Fibroblast of lung (primary cell): ENCODE measurements around the gene TGFBR3L. TPM values are rescaled to one million over a fixed set of nuclear protein-coding genes. Genes with fewer than 3 reads are reported as not detected.

Experiments
- DNase-seq, 2 donors: peaks; one replicate each; pipeline versions ENCODE4 v3.0.0 to v3.0.0-alpha.2; 2010; ENCODE audit warnings: low read depth in 2 of 2
- H2AFZ ChIP-seq: 2 replicates; pipeline ENCODE4 v1.5.1; 2012; ENCODE audit warnings: low read length, control low read depth, inconsistent platforms
- H3K27ac ChIP-seq: 2 replicates; pipeline ENCODE4 v1.5.1; 2011; ENCODE audit warnings: low read length, control low read depth; ENCODE audit not compliant: insufficient read depth
- H3K27me3 ChIP-seq: 2 replicates; pipeline ENCODE4 v1.5.1; 2011; ENCODE audit warnings: mild to moderate bottlenecking, low read length; ENCODE audit not compliant: control insufficient read depth, insufficient read depth
- H3K36me3 ChIP-seq: 2 replicates; pipeline ENCODE4 v1.5.1; 2011; ENCODE audit warnings: low read length; ENCODE audit not compliant: control insufficient read depth, insufficient read depth
- H3K4me1 ChIP-seq: 2 replicates; pipeline ENCODE4 v1.5.1; 2011; ENCODE audit warnings: low read length; ENCODE audit not compliant: control insufficient read depth, insufficient read depth; ENCODE audit errors: extremely low read depth
- H3K4me2 ChIP-seq: 2 replicates; pipeline ENCODE4 v1.5.1; 2011; ENCODE audit warnings: low read length, control low read depth; ENCODE audit not compliant: insufficient read depth; ENCODE audit errors: extremely low read depth
- H3K4me3 ChIP-seq, 4 experiments: fragments of 200-600 bp in 1 of 4; sonication (generic) in 1 of 4; replicated peaks in 1 of 4; 2 replicates each; pipeline ENCODE4 v1.5.1; 2011 to 2016; ENCODE audit warnings: low read length in 4 of 4, low read depth in 3 of 4, mild to moderate bottlenecking in 3 of 4, control low read depth in 2 of 4, inconsistent platforms in 1 of 4, mixed read lengths in 1 of 4; ENCODE audit not compliant: insufficient read depth in 1 of 4; ENCODE audit errors: control extremely low read depth in 1 of 4
- H3K79me2 ChIP-seq: 2 replicates; pipeline ENCODE4 v1.5.1; 2012; ENCODE audit warnings: mild to moderate bottlenecking, low read length, inconsistent platforms; ENCODE audit not compliant: control insufficient read depth, insufficient read depth
- H3K9ac ChIP-seq: 2 replicates; pipeline ENCODE4 v1.5.1; 2011; ENCODE audit warnings: mild to moderate bottlenecking, low read length, control low read depth; ENCODE audit not compliant: insufficient read depth
- H3K9me3 ChIP-seq: 2 replicates; pipeline ENCODE4 v1.5.1; 2012; ENCODE audit warnings: low read depth, low read length; ENCODE audit not compliant: control insufficient read depth, insufficient read depth
- H4K20me1 ChIP-seq: 2 replicates; pipeline ENCODE4 v1.5.1; 2011; ENCODE audit warnings: low read length; ENCODE audit not compliant: control insufficient read depth, insufficient read depth; ENCODE audit errors: extremely low read depth
- EZH2 ChIP-seq: IDR thresholded peaks from 2 replicates; pipeline ENCODE4 v1.5.1; 2012; ENCODE audit warnings: low read length, control low read depth, mild to moderate bottlenecking; ENCODE audit errors: missing control alignments
- polyA plus RNA-seq, 2 donors: library from polyadenylated mRNA; depleted of rRNA in 1 of 2; stranded (reverse) in 1 of 2; unstranded in 1 of 2; fragments of >200 nt; gene quantifications; 2 replicates each; pipeline ENCODE4 v1.2.1, GENCODE V29; 2011 to 2012; ENCODE audit warnings: missing spikeins in 1 of 2
- total RNA-seq: library from RNA; depleted of rRNA; stranded (reverse); fragments of >200 nt; gene quantifications from 2 replicates; pipeline ENCODE4 v1.2.1, GENCODE V29; 2014
- TF ChIP-seq, protein P1 (sequence below), 2 donors: IDR thresholded peaks in 1 of 2; conservative IDR thresholded peaks in 1 of 2; 1 replicate in 1 of 2; 2 replicates in 1 of 2; pipeline ENCODE4 v1.5.1; 2011 to 2012; ENCODE audit warnings: low read length in 2 of 2, control low read depth in 1 of 2, inconsistent platforms in 1 of 2, low read depth in 1 of 2, mild to moderate bottlenecking in 1 of 2

Gene TGFBR3L
- total and polyA plus RNA-seq, 2 donors (not counting 1 experiment from before 2014, with no cell fraction given) = 1.3 TPM; not detected in 1

DNA sequence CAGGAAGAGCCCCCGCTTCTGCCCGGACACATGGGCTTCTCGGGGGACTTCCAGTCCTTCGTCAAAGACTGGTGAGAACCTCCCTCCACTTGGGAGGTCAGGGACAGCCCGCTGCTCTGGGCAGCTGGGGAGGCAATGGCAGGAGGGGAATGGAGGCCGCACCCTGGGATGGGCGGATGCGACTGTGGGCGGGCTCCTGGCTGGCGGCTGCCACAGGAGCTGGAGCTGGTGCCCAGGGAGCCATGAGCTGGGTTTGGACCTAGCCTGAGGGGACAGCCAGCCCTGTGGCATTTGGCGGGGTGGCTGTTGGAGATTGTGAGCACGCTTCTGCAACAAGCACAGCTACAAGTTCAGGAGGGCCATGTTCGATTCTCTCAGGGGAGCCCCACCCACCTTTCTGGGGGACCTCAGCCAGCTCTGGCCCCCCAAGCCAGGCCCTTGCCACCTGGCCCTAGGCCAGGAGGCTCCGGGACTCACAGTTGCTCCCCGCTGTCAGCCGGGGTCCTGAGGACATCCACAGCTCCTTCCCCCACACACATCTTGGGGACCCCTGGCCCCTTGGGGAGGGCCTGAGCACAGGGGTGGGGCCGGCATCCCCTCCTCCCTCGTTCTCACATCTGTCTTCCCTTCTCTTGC, 3.0 kb upstream of the TGFBR3L start:
- TF ChIP-seq, protein P1, sequence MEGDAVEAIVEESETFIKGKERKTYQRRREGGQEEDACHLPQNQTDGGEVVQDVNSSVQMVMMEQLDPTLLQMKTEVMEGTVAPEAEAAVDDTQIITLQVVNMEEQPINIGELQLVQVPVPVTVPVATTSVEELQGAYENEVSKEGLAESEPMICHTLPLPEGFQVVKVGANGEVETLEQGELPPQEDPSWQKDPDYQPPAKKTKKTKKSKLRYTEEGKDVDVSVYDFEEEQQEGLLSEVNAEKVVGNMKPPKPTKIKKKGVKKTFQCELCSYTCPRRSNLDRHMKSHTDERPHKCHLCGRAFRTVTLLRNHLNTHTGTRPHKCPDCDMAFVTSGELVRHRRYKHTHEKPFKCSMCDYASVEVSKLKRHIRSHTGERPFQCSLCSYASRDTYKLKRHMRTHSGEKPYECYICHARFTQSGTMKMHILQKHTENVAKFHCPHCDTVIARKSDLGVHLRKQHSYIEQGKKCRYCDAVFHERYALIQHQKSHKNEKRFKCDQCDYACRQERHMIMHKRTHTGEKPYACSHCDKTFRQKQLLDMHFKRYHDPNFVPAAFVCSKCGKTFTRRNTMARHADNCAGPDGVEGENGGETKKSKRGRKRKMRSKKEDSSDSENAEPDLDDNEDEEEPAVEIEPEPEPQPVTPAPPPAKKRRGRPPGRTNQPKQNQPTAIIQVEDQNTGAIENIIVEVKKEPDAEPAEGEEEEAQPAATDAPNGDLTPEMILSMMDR (conservative IDR thresholded peaks at IDR 0.05 in 1 of 2, IDR thresholded peaks at IDR 0.05 in 1 of 2; ENCODE audit: low read depth in 1 of 2, low read length in 2 of 2) = no peak
- TF ChIP-seq EZH2 = no peak
- H3K9me3 ChIP-seq = no peaks in the 10 kb centered on the region
- peaks cover 22% of the 10 kb centered on the region for H3K36me3 ChIP-seq
- H2AFZ ChIP-seq = no peak overlapping the region
- H4K20me1 ChIP-seq = no peaks in the 10 kb centered on the region
- no peak overlapping the region for H3K4me3 ChIP-seq
- H3K27me3 ChIP-seq = peaks cover 8% of the 10 kb centered on the region
- peaks cover 6% of the 10 kb centered on the region for H3K79me2 ChIP-seq
- H3K4me1 ChIP-seq = peaks cover 4% of the 10 kb centered on the region
- no peak for DNase-seq
- no peak overlapping the region for H3K27ac ChIP-seq
- H3K9ac ChIP-seq = no peak overlapping the region
- no peak overlapping the region for H3K4me2 ChIP-seq

DNA sequence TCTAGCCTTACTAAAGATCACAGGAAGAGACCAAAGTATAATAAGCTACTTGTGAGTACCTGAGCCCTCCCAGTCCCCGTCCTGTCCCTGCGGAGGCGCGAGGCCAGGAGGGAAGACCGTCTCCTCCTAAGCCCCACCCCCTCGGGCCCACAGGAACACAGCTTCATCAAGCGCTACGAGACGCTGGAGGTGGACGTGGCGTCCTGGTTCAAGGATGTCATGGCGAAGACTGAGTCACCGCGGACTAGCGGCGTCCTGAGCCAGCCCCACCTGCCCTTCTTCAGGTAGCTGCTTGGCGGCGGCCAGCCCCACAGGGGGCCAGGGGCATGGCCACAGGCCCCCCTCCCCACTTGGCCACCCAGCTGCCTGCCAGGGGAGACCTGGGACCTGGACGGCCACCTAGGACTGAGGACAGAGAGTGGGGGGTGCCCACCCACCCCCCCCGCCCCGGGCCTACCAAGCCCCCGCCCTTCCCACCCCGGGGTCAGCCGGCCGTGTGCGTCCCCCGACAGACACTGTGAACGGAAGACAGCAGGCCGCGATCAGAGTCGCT, 2.4 kb upstream of the TGFBR3L start:
- no peaks in the 10 kb centered on the region for H4K20me1 ChIP-seq
- H3K4me1 ChIP-seq = peaks cover 6% of the 10 kb centered on the region
- H3K9ac ChIP-seq = no peak overlapping the region
- peaks cover 20% of the 10 kb centered on the region for H3K36me3 ChIP-seq
- H3K4me2 ChIP-seq = no peak overlapping the region
- no peak for DNase-seq
- no peak overlapping the region for H3K4me3 ChIP-seq
- H3K27ac ChIP-seq = no peak overlapping the region
- peaks cover 4% of the 10 kb centered on the region for H3K79me2 ChIP-seq
- peaks cover 8% of the 10 kb centered on the region for H3K27me3 ChIP-seq
- TF ChIP-seq, protein P1 (conservative IDR thresholded peaks at IDR 0.05 in 1 of 2, IDR thresholded peaks at IDR 0.05 in 1 of 2; ENCODE audit: low read depth in 1 of 2, low read length in 2 of 2) = no peak
- no peak overlapping the region for H2AFZ ChIP-seq
- no peaks in the 10 kb centered on the region for H3K9me3 ChIP-seq

DNA sequence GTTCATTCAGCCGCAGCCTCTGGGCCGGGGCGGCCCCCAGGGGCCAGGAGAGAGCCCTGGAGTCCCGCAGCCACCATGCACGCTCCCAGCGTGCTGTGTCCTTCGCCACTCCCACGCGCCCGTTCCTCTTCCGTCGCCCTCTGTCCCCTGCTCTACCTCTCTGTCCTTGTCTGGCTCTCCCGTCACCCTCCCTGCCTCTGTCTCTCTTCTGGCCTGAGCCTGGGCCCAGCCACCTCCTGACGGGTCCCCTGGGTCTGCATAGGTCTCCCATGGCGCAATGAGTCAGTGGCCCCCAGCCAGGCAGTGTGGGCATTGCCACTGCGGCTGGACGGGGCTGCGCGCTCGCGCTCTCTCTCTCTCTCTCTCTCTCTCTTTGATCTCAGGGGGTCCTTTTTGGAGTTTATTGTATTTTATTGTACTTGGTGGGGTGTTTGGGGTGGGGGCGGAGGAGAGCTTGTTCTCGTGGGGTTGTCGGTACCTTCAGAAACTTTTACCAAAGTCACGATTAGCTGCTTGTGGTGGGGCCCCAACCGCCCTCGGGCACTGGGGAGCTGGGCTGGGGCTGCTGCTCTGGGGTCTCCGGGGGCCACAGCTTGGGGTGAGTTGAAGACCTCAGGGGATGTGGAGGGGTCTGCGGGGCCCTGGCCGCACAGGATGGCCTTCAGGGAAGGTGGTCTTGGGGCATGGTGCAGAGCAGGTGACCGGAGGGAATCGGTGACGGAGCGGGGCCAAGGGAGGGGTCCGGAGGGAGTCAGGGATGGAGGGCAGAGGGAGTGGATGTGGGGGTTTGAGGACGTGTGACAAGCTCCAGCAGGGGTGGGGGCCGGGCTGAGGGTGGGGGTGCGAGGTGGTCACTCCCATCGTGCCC, 1.7 kb upstream of the TGFBR3L start:
- Histone ChIP-seq H3K4me2 (no peak overlapping the region), H3K27me3 (peaks cover 8% of the 10 kb centered on the region), H4K20me1 (no peaks in the 10 kb centered on the region), H2AFZ (no peak overlapping the region), H3K9me3 (no peaks in the 10 kb centered on the region), H3K9ac (no peak overlapping the region), H3K4me1 (peaks cover 8% of the 10 kb centered on the region), H3K79me2 (no peaks in the 10 kb centered on the region), H3K36me3 (peaks cover 19% of the 10 kb centered on the region), H3K27ac (no peak overlapping the region), H3K4me3 (no peak overlapping the region)
- DNase-seq = no peak
- TF ChIP-seq, protein P1 (conservative IDR thresholded peaks at IDR 0.05 in 1 of 2, IDR thresholded peaks at IDR 0.05 in 1 of 2; ENCODE audit: low read depth in 1 of 2, low read length in 2 of 2) = no peak
- TF ChIP-seq EZH2 = no peak
